ENCODE data around the gene DGKI. TPM values are rescaled to one million over a fixed set of nuclear protein-coding genes. Genes with fewer than 3 reads are reported as not detected.

DGKI gene
- total and polyA plus RNA-seq, 12 donors: 0.12 to 4.6 (median 1.1) TPM

GRCh38 chr7:137446025-137446424 lies 400.7 kb downstream of the DGKI start:
- intact Hi-C loops (cut with DNase I): loop anchor here in 1 of 2 donors (10.0 kb wide), 1 partner anchor 271 kb away; no protein-coding TSS in a partner anchor
- H3K4me1 ChIP-seq (replicated peaks in 1 of 2): peaks cover 0 to 5% of the 10 kb centered on the region in 2 donors
- DNase-seq: no peak
- no peak for TF ChIP-seq POLR2A (IDR thresholded peaks at IDR 0.05)
- no peak for TF ChIP-seq CTCF (IDR thresholded peaks at IDR 0.05)
- no peak overlapping the region for H3K27ac ChIP-seq
- H3K36me3 ChIP-seq (replicated peaks in 1 of 2): no peaks in the 10 kb centered on the region
- H3K4me3 ChIP-seq: no peak overlapping the region
- no peaks in the 10 kb centered on the region for H3K9me3 ChIP-seq (replicated peaks in 1 of 3)
- H3K27me3 ChIP-seq: no peaks in the 10 kb centered on the region
- WGBS, 4 donors: 55 to 66% (median 57%) methylated on average over 3 of the region's 3 CpGs

- no peaks in the 10 kb centered on the region for H3K36me3 ChIP-seq (replicated peaks in 1 of 2)
- TF ChIP-seq POLR2A (IDR thresholded peaks at IDR 0.05): no peak
- TF ChIP-seq CTCF (IDR thresholded peaks at IDR 0.05): no peak
- intact Hi-C loops (cut with DNase I): loop anchor here in 1 of 2 donors (10.0 kb wide), 1 partner anchor 270 kb away; no protein-coding TSS in a partner anchor
- H3K9me3 ChIP-seq (replicated peaks in 1 of 3): no peaks in the 10 kb centered on the region
- no peak overlapping the region for H3K4me3 ChIP-seq
- no peak for DNase-seq
- 80 to 94% (median 93%) methylated on average over 1 of the region's 1 CpG for WGBS, 4 donors
- H3K27me3 ChIP-seq: no peaks in the 10 kb centered on the region
- H3K27ac ChIP-seq: no peak overlapping the region
- peaks cover 0 to 5% of the 10 kb centered on the region in 2 donors for H3K4me1 ChIP-seq (replicated peaks in 1 of 2)
Observed at GRCh38 chr7:137445268-137445667, 401.5 kb downstream of the DGKI start.

DNA sequence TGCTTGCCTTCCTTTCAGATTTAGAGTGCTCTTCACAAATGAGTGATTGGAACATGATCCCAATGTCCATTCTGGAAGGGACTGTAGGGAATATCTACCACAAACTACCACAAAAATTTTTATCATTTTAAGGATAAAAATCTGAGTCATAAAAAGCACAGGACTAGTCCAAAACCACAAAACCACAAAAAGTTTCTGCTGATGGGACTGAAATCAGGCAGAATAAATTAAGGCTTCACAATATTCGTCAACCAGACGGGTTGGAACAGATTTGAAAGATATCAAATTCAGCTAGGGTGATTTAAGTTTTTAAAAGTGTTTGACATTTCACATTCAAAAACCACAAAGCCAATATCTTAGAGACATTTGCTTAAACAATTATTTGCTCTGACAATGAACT lies 403.2 kb downstream of the DGKI start:
- Histone ChIP-seq H3K27ac (no peak overlapping the region), H3K4me3 (no peak overlapping the region), H3K27me3 (no peaks in the 10 kb centered on the region), H3K9me3 (replicated peaks in 1 of 3) (no peaks in the 10 kb centered on the region), H3K4me1 (replicated peaks in 1 of 2) (peaks cover 0 to 5% of the 10 kb centered on the region in 2 donors), H3K36me3 (replicated peaks in 1 of 2) (no peaks in the 10 kb centered on the region)
- no peak for DNase-seq
- TF ChIP-seq POLR2A (IDR thresholded peaks at IDR 0.05) (no peak), CTCF (IDR thresholded peaks at IDR 0.05) (no peak)
- 47 to 73% (median 58%) methylated on average over 2 of the region's 2 CpGs for WGBS, 4 donors
- intact Hi-C loops (cut with DNase I): loop anchor here in 1 of 2 donors (10.0 kb wide), 1 partner anchor 269 kb away; no protein-coding TSS in a partner anchor

DNA sequence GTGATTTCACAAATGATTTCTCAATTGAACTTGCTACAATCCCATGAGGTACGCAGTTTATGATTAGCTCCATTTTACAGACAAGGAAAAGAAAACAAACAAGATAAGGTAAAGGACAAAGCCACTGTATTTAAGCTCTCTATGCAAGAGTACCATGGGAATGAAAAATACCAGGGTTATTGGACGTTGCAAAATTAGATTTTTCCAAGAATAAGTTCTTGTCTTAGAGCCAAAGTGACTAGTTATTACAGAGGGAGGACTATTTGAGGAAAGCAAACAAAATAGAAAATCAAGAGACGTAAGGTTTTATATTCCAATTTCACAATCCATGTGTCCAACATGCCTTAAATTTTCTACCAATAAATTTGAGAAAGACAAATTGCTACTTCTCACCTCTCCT lies 405.3 kb downstream of the DGKI start:
- 62 to 70% (median 65%) methylated on average over 3 of the region's 3 CpGs for WGBS, 4 donors
- TF ChIP-seq CTCF (IDR thresholded peaks at IDR 0.05) (no peak), POLR2A (IDR thresholded peaks at IDR 0.05) (no peak)

More for the DNA sequence above, 405.3 kb downstream of the DGKI start:
- Histone ChIP-seq H3K36me3 (replicated peaks in 1 of 2) (no peaks in the 10 kb centered on the region), H3K4me1 (replicated peaks in 1 of 2) (peaks cover 0 to 5% of the 10 kb centered on the region in 2 donors), H3K27ac (no peak overlapping the region), H3K9me3 (replicated peaks in 1 of 3) (no peaks in the 10 kb centered on the region), H3K4me3 (no peak overlapping the region), H3K27me3 (no peaks in the 10 kb centered on the region)
- no peak for DNase-seq
- intact Hi-C loops (cut with DNase I): loop anchor here in 1 of 2 donors (10.0 kb wide), 1 partner anchor 267 kb away; no protein-coding TSS in a partner anchor
